ENCODE measurements around the gene AHR.
"Not testable (repeated sequence)": the region's sequence is repeated elsewhere in the genome, so short reads cannot be mapped to it uniquely, and the experiment has no call there.

Gene AHR

GRCh38 chr7:17390392-17390791 is 91.9 kb downstream of the AHR start:
- H3K9ac ChIP-seq = no peak overlapping the region
- H3K27ac ChIP-seq = no peak overlapping the region
- H3K9me3 ChIP-seq (replicated peaks in 1 of 11) = peaks cover 21 to 33% (median 27%) of the 10 kb centered on the region in 11 experiments
- TF ChIP-seq Cebpa-rat (IDR thresholded peaks at IDR 0.05) = no peak
- peaks cover 0 to 6% (median 0%) of the 10 kb centered on the region in 11 experiments; a peak in 3 of 22 replicates for H3K36me3 ChIP-seq
- peaks cover 0 to 6% (median 0%) of the 10 kb centered on the region in 10 experiments; a peak in 3 of 20 replicates for H3K4me1 ChIP-seq
- H3K4me3 ChIP-seq = no peak overlapping the region
- H3K4me2 ChIP-seq = no peak overlapping the region
- no peaks in the 10 kb centered on the region for H3K27me3 ChIP-seq
- H4K20me1 ChIP-seq = no peaks in the 10 kb centered on the region

- Histone ChIP-seq H3K27me3 (no peaks in the 10 kb centered on the region), H3K27ac (no peak overlapping the region), H3K36me3 (peaks cover 0 to 6% (median 0%) of the 10 kb centered on the region in 11 experiments; a peak in 3 of 22 replicates), H3K9ac (no peak overlapping the region), H3K4me2 (no peak overlapping the region), H4K20me1 (no peaks in the 10 kb centered on the region), H3K4me3 (no peak overlapping the region), H3K4me1 (peaks cover 0 to 5% (median 0%) of the 10 kb centered on the region in 10 experiments; a peak in 1 of 20 replicates), H3K9me3 (replicated peaks in 1 of 11) (peaks cover 24 to 35% (median 30%) of the 10 kb centered on the region in 11 experiments)
- no peak for TF ChIP-seq Cebpa-rat (IDR thresholded peaks at IDR 0.05)
These were observed 92.9 kb downstream of the AHR start for GRCh38 chr7:17391366-17391765.

- peaks cover 0 to 5% (median 0%) of the 10 kb centered on the region in 10 experiments; a peak in 1 of 20 replicates for H3K4me1 ChIP-seq
- H3K4me2 ChIP-seq = no peak overlapping the region
- no peaks in the 10 kb centered on the region for H3K27me3 ChIP-seq
- no peak overlapping the region for H3K27ac ChIP-seq
- no peak overlapping the region for H3K9ac ChIP-seq
- H3K9me3 ChIP-seq (replicated peaks in 1 of 11) = peaks cover 24 to 35% (median 30%) of the 10 kb centered on the region in 11 experiments
- peaks cover 0 to 6% (median 0%) of the 10 kb centered on the region in 11 experiments; a peak in 3 of 22 replicates for H3K36me3 ChIP-seq
- H4K20me1 ChIP-seq = no peaks in the 10 kb centered on the region
- no peak overlapping the region for H3K4me3 ChIP-seq
- TF ChIP-seq Cebpa-rat (IDR thresholded peaks at IDR 0.05) = no peak
These were observed 94.4 kb downstream of the AHR start for GRCh38 chr7:17392846-17393245.

GRCh38 chr7:17394563-17394962 is 96.1 kb downstream of the AHR start:
- not testable (repeated sequence) for H4K20me1 ChIP-seq, H3K27me3 ChIP-seq, H3K4me1 ChIP-seq, H3K9ac ChIP-seq, H3K4me3 ChIP-seq, H3K36me3 ChIP-seq, H3K27ac ChIP-seq, H3K4me2 ChIP-seq
- H3K9me3 ChIP-seq (replicated peaks in 1 of 11) = peaks cover 24 to 35% (median 30%) of the 10 kb centered on the region in 11 experiments
